ENCODE measurements around the gene FAM228A.
"Not testable (repeated sequence)": the region's sequence is repeated elsewhere in the genome, so short reads cannot be mapped to it uniquely, and the experiment has no call there.

Gene FAM228A

GRCh38 chr2:24174851-24175277 lies at the start of gene FAM228A:
FAM228A (plus strand) TSS chr2:24175053; CDS start chr2:24175481, 428 bp downstream.
- Histone ChIP-seq H3K9ac (ENCODE audit: low read depth, low read length) (no peak within 1 kb of the TSS), H3K4me1 (ENCODE audit: insufficient read depth, low read length) (no peaks in the 10 kb centered on the region), H3K36me3 (ENCODE audit: insufficient read depth, low read length) (no peaks in the 10 kb centered on the region)

GRCh38 chr2:24125956-24126355 lies 48.9 kb upstream of the FAM228A start:
- H3K9ac ChIP-seq (ENCODE audit: low read depth, low read length) = no peak overlapping the region
- no peaks in the 10 kb centered on the region for H3K9me3 ChIP-seq (ENCODE audit: control insufficient read depth, insufficient read depth, low read length)
- no peaks in the 10 kb centered on the region for H3K36me3 ChIP-seq (ENCODE audit: insufficient read depth, low read length)
- H3K4me1 ChIP-seq (ENCODE audit: insufficient read depth, low read length) = no peaks in the 10 kb centered on the region

More at GRCh38 chr2:24174851-24175277, at the start of gene FAM228A:
- H3K9me3 ChIP-seq (ENCODE audit: control insufficient read depth, insufficient read depth, low read length) = no peaks in the 10 kb centered on the region

GRCh38 chr2:24132543-24132942 lies 42.3 kb upstream of the FAM228A start:
- Histone ChIP-seq H3K36me3 (ENCODE audit: insufficient read depth, low read length) (no peaks in the 10 kb centered on the region), H3K9me3 (ENCODE audit: control insufficient read depth, insufficient read depth, low read length) (no peaks in the 10 kb centered on the region), H3K9ac (ENCODE audit: low read depth, low read length) (no peak overlapping the region), H3K4me1 (ENCODE audit: insufficient read depth, low read length) (no peaks in the 10 kb centered on the region)

GRCh38 chr2:24140305-24140704 lies 34.5 kb upstream of the FAM228A start:
- H3K9ac ChIP-seq (ENCODE audit: low read depth, low read length); H3K9me3 ChIP-seq (ENCODE audit: control insufficient read depth, insufficient read depth, low read length); H3K36me3 ChIP-seq (ENCODE audit: insufficient read depth, low read length); H3K4me1 ChIP-seq (ENCODE audit: insufficient read depth, low read length): not testable (repeated sequence)

GRCh38 chr2:24147364-24147763 lies 27.5 kb upstream of the FAM228A start:
- Histone ChIP-seq H3K9ac (ENCODE audit: low read depth, low read length) (no peak overlapping the region), H3K36me3 (ENCODE audit: insufficient read depth, low read length) (no peaks in the 10 kb centered on the region), H3K9me3 (ENCODE audit: control insufficient read depth, insufficient read depth, low read length) (no peaks in the 10 kb centered on the region; the same call in 1 of the 2 replicates), H3K4me1 (ENCODE audit: insufficient read depth, low read length) (no peaks in the 10 kb centered on the region)

- Histone ChIP-seq H3K4me1 (ENCODE audit: insufficient read depth, low read length) (no peaks in the 10 kb centered on the region), H3K36me3 (ENCODE audit: insufficient read depth, low read length) (no peaks in the 10 kb centered on the region), H3K9me3 (ENCODE audit: control insufficient read depth, insufficient read depth, low read length) (no peaks in the 10 kb centered on the region; the same call in 1 of the 2 replicates), H3K9ac (ENCODE audit: low read depth, low read length) (no peak overlapping the region)
These were observed 22.2 kb upstream of the FAM228A start for GRCh38 chr2:24152413-24153197.

GRCh38 chr2:24153478-24153877 lies 21.4 kb upstream of the FAM228A start:
- no peaks in the 10 kb centered on the region for H3K4me1 ChIP-seq (ENCODE audit: insufficient read depth, low read length)
- no peaks in the 10 kb centered on the region for H3K9me3 ChIP-seq (ENCODE audit: control insufficient read depth, insufficient read depth, low read length)
- no peak overlapping the region for H3K9ac ChIP-seq (ENCODE audit: low read depth, low read length)
- no peaks in the 10 kb centered on the region for H3K36me3 ChIP-seq (ENCODE audit: insufficient read depth, low read length)

- H3K36me3 ChIP-seq (ENCODE audit: insufficient read depth, low read length) = no peaks in the 10 kb centered on the region
- H3K9ac ChIP-seq (ENCODE audit: low read depth, low read length) = no peak overlapping the region
- H3K4me1 ChIP-seq (ENCODE audit: insufficient read depth, low read length) = no peaks in the 10 kb centered on the region
- no peaks in the 10 kb centered on the region for H3K9me3 ChIP-seq (ENCODE audit: control insufficient read depth, insufficient read depth, low read length)
These were observed 16.7 kb upstream of the FAM228A start for GRCh38 chr2:24158131-24158530.

GRCh38 chr2:24159708-24160107 lies 15.1 kb upstream of the FAM228A start:
- H3K9me3 ChIP-seq (ENCODE audit: control insufficient read depth, insufficient read depth, low read length) = no peaks in the 10 kb centered on the region
- no peaks in the 10 kb centered on the region for H3K36me3 ChIP-seq (ENCODE audit: insufficient read depth, low read length)

GRCh38 chr2:24160761-24161160 lies 14.1 kb upstream of the FAM228A start:
- no peaks in the 10 kb centered on the region for H3K9me3 ChIP-seq (ENCODE audit: control insufficient read depth, insufficient read depth, low read length)
- no peak overlapping the region for H3K9ac ChIP-seq (ENCODE audit: low read depth, low read length)
- H3K36me3 ChIP-seq (ENCODE audit: insufficient read depth, low read length) = no peaks in the 10 kb centered on the region
- no peaks in the 10 kb centered on the region for H3K4me1 ChIP-seq (ENCODE audit: insufficient read depth, low read length)

More at GRCh38 chr2:24159708-24160107, 15.1 kb upstream of the FAM228A start:
- H3K4me1 ChIP-seq (ENCODE audit: insufficient read depth, low read length) = no peaks in the 10 kb centered on the region
- H3K9ac ChIP-seq (ENCODE audit: low read depth, low read length) = no peak overlapping the region

GRCh38 chr2:24162494-24162893 lies 12.4 kb upstream of the FAM228A start:
- Histone ChIP-seq H3K4me1 (ENCODE audit: insufficient read depth, low read length) (0 out of 2 replicates have a peak, but pooled peaks cover 3% of the 10 kb centered on the region), H3K9ac (ENCODE audit: low read depth, low read length) (no peak overlapping the region), H3K36me3 (ENCODE audit: insufficient read depth, low read length) (no peaks in the 10 kb centered on the region), H3K9me3 (ENCODE audit: control insufficient read depth, insufficient read depth, low read length) (no peaks in the 10 kb centered on the region)

GRCh38 chr2:24163186-24163585 lies 11.7 kb upstream of the FAM228A start:
- H3K36me3 ChIP-seq (ENCODE audit: insufficient read depth, low read length) = no peaks in the 10 kb centered on the region

GRCh38 chr2:24163601-24164000 lies 11.3 kb upstream of the FAM228A start:
- Histone ChIP-seq H3K9ac (ENCODE audit: low read depth, low read length) (no peak overlapping the region), H3K9me3 (ENCODE audit: control insufficient read depth, insufficient read depth, low read length) (no peaks in the 10 kb centered on the region), H3K4me1 (ENCODE audit: insufficient read depth, low read length) (0 out of 2 replicates have a peak, but pooled peaks cover 3% of the 10 kb centered on the region), H3K36me3 (ENCODE audit: insufficient read depth, low read length) (no peaks in the 10 kb centered on the region)

More at GRCh38 chr2:24163186-24163585, 11.7 kb upstream of the FAM228A start:
- H3K9me3 ChIP-seq (ENCODE audit: control insufficient read depth, insufficient read depth, low read length) = no peaks in the 10 kb centered on the region
- 0 out of 2 replicates have a peak, but pooled peaks cover 3% of the 10 kb centered on the region for H3K4me1 ChIP-seq (ENCODE audit: insufficient read depth, low read length)
- H3K9ac ChIP-seq (ENCODE audit: low read depth, low read length) = no peak overlapping the region

- H3K36me3 ChIP-seq (ENCODE audit: insufficient read depth, low read length) = no peaks in the 10 kb centered on the region
- H3K4me1 ChIP-seq (ENCODE audit: insufficient read depth, low read length) = 0 out of 2 replicates have a peak, but pooled peaks cover 3% of the 10 kb centered on the region
- H3K9ac ChIP-seq (ENCODE audit: low read depth, low read length) = no peak overlapping the region
- no peaks in the 10 kb centered on the region for H3K9me3 ChIP-seq (ENCODE audit: control insufficient read depth, insufficient read depth, low read length)
These were observed 10.4 kb upstream of the FAM228A start for GRCh38 chr2:24164416-24164973.

GRCh38 chr2:24169023-24169422 lies 5.8 kb upstream of the FAM228A start:
- Histone ChIP-seq H3K9me3 (ENCODE audit: control insufficient read depth, insufficient read depth, low read length) (no peaks in the 10 kb centered on the region), H3K4me1 (ENCODE audit: insufficient read depth, low read length) (0 out of 2 replicates have a peak, but pooled peaks cover 3% of the 10 kb centered on the region), H3K9ac (ENCODE audit: low read depth, low read length) (no peak overlapping the region), H3K36me3 (ENCODE audit: insufficient read depth, low read length) (no peaks in the 10 kb centered on the region)
